Fibroblast of lung (primary cell): Measurements from ENCODE around the gene AS3MT.

ENCODE experiments used
- EZH2 ChIP-seq: IDR thresholded peaks from 2 replicates; pipeline ENCODE4 v1.5.1; 2012; ENCODE audit warnings: low read length, control low read depth, mild to moderate bottlenecking; ENCODE audit errors: missing control alignments
- TF ChIP-seq, protein P1 (sequence below), 2 donors: IDR thresholded peaks in 1 of 2; conservative IDR thresholded peaks in 1 of 2; 1 replicate in 1 of 2; 2 replicates in 1 of 2; pipeline ENCODE4 v1.5.1; 2011 to 2012; ENCODE audit warnings: low read length in 2 of 2, control low read depth in 1 of 2, inconsistent platforms in 1 of 2, low read depth in 1 of 2, mild to moderate bottlenecking in 1 of 2

DNA sequence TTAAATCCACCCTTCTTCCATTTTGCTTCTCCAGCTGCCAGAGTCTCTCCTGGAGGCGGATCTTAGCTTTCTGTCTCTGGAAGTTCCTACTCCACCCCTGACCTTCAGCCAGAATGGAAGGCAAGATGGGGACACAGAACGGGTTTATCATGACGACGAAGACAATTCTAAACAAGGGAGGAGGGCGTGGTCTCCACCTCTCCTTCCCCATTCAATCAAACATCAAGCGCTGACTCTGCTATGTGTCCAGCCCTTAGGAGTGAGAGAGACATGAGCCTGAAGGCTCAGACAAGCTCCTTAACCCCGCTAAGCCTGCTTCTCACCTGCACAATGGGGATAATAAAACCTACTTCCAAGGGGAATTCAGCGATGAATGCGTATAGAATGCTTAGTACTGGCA is 35.1 kb upstream of the AS3MT start:
- TF ChIP-seq, protein P1, sequence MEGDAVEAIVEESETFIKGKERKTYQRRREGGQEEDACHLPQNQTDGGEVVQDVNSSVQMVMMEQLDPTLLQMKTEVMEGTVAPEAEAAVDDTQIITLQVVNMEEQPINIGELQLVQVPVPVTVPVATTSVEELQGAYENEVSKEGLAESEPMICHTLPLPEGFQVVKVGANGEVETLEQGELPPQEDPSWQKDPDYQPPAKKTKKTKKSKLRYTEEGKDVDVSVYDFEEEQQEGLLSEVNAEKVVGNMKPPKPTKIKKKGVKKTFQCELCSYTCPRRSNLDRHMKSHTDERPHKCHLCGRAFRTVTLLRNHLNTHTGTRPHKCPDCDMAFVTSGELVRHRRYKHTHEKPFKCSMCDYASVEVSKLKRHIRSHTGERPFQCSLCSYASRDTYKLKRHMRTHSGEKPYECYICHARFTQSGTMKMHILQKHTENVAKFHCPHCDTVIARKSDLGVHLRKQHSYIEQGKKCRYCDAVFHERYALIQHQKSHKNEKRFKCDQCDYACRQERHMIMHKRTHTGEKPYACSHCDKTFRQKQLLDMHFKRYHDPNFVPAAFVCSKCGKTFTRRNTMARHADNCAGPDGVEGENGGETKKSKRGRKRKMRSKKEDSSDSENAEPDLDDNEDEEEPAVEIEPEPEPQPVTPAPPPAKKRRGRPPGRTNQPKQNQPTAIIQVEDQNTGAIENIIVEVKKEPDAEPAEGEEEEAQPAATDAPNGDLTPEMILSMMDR (conservative IDR thresholded peaks at IDR 0.05 in 1 of 2, IDR thresholded peaks at IDR 0.05 in 1 of 2; ENCODE audit: low read depth in 1 of 2, low read length in 2 of 2), result no peak
- no peak for TF ChIP-seq EZH2
